ENCODE results near the gene MAPK12.
A peak's percentile ranks its signal among the peaks of the same experiment; 100 is the strongest.

Gene MAPK12

DNA sequence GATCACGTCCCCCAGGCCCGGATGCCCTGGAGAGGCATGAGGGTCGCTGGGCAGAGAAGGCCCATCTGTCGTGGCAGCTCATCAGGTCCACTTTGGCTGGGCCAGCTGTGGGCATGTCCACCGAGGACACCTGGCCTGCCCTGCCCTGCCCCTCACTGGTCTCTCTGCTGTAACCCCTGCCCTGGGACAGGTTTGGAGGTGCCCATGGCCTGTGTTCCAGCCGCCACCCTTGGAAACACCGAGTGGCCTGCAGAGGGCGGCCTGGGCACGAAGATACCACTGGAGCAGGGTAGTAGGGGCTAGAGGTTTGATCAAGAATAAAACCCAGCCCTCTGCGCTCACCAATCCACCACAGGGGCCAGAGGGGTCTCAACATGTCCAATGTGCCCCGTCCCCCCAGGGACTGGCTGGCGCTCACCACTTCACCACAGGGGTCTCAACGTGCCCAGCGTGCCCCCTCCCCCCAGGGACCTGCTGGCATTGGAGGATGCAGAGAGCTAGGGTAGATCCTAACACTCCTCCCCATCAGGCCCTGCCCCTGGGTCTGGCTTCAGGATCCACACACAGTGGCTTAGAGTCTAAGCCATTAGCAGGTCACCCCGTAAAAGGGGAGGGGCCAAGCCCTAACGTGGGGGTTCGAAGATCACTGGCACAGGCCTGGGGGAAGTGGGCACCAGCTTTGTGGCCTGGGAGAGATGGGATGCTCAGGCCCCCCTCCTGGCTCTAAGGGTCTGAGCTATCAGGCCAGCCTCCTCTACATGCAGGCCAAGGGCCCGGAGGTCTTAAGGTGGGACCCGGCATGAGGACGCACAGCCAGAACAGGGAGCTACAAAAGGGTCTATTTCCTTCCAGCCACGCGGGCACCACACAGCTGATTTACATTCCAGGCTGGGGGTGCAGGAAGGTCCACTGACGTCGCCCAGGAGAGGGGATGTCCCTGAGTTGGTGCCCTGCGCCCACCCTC is 9.1 kb downstream of the MAPK12 start:
- DNase-seq (ENCODE audit: low read depth in 3 of 3) = peak; percentile 49 to 58 (median 54)

DNA sequence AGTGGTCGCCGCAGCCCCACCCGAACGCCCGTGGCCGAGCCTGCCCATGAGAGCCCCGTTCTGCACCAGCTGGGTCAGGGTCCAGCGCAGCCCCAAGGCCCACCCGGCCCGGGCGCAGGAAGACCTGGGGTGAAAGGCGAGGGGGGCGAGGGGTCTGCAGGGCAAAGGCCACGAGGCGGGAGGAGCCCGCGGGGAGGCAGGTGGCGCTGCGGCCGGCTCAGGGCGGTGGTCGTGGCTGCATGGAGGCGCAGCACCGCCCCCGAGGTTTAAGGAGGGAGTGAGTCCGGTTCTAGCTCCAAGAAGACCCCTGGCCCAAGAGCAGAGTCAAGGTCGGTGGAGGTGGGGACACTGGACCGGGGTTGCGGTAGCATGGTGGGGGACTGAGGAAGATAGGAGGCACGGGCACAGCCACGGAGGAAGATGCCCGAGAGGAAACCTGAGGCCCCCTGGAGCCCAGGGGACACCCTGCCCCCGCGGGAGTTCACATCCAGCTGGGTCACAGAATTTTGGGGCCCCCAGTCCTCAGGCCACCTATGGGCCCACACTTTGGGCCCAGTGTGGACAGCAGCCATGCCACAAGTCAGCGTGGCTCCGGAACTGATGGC is 9.9 kb downstream of the MAPK12 start:
- no peak for DNase-seq (ENCODE audit: low read depth in 3 of 3)

DNA sequence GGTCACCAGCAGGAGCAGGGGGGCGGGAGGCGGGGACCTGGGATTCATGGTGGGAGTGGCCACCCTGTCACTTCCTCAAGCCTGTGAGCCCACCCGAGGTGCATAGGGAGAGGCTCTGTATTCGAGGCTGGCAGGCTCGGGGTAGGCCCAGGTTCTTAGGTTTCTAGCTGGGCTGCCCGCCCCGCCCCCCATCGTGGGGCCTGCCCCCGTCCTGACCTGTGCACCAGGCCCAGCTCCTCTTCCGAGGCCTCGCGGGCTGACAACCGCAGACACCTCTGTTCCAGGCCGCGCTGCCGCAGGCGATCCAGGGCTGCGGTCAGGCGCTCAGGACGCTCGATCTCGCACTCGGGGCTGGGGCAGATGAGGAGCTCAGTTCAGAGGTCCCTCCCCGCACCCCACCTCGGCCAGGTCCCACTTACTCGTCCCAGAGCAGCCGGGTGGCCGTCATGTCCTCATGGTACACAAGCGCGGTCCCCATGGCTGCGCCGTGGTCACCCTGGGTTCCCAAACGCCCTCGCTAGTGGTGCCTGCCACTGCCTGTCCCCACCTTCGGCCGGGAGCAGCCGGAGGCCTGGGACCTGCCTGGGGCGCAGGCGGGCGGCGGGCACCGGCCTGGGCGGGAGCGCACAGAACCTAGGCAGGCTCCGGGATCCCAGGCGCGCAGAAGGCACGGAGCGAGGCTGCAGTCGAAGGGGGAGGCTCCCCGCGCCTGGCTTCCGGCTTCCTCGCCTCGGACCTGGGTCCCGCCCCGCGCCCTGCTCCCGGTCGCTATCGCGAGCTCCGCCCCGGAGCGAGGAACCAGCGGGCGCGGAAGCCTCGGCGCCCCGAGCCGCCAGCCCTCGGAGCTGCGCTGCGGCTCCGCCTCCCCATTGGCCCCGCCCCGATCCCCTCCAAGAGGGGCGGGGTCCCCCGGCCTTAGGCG is 10.7 kb downstream of the MAPK12 start, which contains the start of gene HDAC10:
Gene HDAC10 (minus strand): TSS at position 711 of the 922 bp plus-strand sequence. CDS start 233 bp downstream, at position 478.
- DNase-seq (ENCODE audit: low read depth in 3 of 3) = peak; percentile 54 to 62 (median 55)

DNA sequence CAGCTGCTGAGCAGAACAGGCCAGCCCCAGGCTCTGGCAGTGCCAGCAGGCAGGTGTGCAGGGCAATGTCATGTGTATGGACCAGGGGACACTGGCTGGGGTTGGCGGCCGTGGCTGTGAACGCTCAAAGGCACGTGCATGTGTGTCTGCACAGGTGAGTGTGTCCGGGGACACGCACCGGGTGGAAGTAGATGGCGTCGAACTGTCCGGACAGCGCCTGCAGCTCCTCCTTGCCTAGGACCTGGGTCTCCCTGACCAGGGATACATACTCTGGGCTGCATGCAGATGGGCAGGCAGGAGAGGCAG is 11.3 kb downstream of the MAPK12 start:
- no peak for DNase-seq (ENCODE audit: low read depth in 3 of 3)

DNA sequence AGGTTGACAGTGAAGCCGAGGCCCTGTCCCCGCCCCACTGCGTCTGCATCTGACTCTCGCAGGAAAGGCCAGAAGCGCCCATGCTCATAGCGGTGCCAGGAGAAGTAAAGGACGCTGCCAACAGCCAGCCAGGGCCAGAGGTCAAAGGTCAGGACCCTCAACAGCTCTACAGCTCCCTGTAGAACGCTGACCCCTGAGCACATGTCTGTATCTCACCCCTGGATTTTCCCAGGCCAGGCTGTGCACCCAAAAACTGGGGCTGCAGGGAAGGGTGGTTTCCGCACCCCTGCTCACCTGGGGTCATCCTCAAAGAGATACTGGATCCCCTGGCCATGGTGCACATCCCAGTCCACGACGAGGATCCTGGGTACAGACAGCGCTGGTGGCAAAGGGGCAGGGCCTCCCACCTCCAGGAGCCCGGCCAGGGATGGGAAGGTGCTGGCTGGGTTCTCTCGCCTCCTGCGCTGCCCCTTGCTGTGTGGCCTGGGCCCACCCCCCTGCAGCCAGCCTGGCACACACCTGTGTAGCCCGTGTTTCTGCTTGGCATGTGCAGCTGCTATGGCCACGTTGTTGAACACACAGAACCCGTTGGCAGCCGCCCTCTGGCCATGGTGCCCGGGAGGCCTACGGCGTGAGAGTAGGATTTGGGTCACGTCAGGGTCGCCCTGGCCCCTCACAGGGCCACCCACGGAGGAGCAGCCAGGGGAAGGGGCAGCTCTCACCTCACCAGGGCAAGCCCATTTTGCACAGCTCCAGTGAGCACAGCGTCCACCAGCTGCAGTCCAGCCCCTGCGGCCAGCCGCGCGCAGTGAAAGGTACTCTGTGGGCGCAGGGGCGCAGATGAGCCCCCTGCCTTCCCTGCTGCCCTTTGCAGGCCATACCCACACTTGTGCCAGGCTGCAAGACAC is 11.9 kb downstream of the MAPK12 start:
- no peak for DNase-seq (ENCODE audit: low read depth in 3 of 3)

DNA sequence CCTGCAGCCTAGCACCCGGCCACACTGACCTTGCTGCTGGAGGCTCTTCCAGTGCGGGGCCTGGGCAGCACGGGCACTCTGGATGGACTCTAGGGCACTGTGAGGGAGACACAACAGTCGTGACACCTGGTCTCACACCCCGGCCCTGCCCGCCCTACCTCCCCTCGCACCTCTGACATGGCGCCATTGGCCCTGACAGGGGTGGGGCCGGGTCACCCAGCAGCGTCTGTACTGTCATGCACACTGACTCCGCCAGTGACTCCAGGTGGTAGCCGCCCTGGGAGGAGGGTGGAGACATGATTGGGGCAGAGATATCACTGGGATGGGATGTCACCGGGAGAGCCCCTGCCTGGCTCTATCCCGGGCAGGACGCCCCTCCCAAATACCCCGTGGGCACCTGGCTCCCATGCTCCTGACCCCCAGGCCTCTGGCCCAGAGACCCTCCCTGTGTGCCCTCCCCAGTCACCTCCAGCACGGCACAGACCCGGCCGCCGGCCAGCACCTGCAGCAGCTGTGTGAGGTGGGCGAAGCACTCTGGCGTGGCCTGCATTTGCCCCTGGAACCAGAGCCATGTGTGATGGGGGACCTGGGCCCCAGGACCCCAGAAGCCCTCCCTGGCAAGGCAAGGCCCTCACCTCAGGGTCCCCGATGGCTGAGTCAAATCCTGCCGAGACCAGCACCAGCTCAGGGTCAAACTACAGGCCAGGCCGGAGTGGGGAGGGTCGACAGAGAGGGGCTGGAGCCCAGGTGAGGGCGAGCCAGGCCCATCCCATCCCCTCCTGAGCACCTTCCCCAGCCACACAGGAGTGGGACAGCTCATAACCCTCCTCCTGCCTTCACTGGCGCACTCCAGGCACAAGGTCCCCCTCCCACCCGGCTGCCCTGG is 13.0 kb downstream of the MAPK12 start:
- DNase-seq (ENCODE audit: low read depth in 3 of 3) = no peak

DNA sequence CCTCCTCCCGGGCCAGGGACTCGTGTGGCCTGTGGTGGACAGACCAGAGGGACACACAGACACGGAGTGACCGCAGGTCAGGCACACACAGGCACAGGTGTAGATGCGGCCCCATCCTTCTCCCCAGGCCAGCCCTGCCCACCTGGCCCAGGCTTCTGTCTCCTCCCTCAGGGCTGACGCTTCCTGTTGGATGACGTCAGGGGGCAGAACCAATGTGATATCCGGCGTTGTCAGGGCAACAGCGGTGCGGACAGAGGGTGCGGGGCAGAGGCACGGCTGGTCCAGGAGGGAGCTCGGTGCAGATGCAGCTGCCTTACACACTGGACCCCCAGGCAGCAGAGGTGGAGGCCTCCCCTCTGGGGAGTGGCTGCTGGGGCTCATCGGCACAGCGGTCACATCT is 13.7 kb downstream of the MAPK12 start:
- DNase-seq (ENCODE audit: low read depth in 3 of 3) = peak in 1 of 3 experiments; percentile 27

DNA sequence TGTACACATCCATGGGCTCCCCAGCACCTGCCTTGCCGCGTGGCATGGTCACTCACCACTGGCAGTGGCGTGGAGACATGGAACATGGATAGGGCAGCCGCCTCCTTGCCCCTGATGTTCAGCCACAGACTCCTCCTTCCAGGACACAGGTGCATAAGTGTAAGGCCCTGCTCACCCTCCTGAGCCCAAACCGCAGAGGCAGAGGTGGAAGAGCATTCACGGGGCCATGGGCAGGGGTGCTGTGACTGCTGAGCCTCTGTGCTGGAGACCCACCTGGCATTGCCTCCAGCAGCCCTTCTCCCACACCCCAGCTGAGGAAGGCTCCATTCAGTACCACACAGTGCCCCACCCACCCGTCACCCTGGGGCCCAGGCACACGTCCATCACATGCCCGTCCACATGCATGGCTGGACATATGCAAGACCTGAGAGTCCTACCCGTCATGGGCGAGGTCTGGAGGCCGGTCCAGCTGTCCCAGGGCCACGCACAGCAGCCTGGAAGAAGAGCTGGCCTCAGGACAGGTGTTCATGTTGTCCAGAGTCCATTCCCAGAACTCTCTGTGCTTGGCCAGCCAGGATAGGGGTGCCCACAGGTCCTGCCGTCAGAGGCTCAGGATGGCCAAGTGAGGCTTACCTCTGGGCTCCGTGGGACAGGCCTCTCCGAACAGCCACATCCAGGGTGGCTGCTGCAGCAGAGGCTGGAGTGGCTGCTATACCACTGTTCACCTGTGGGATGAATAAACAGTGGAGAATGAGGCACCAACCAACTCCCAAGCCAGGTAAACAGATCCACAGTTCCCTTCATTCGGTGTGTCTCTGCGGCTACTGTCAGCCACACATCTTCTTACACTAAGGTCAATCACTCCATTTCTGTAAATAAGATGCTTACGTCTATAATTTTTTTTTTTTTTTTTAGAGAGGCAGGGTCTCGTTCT is 15.0 kb downstream of the MAPK12 start:
- DNase-seq (ENCODE audit: low read depth in 3 of 3) = no peak

DNA sequence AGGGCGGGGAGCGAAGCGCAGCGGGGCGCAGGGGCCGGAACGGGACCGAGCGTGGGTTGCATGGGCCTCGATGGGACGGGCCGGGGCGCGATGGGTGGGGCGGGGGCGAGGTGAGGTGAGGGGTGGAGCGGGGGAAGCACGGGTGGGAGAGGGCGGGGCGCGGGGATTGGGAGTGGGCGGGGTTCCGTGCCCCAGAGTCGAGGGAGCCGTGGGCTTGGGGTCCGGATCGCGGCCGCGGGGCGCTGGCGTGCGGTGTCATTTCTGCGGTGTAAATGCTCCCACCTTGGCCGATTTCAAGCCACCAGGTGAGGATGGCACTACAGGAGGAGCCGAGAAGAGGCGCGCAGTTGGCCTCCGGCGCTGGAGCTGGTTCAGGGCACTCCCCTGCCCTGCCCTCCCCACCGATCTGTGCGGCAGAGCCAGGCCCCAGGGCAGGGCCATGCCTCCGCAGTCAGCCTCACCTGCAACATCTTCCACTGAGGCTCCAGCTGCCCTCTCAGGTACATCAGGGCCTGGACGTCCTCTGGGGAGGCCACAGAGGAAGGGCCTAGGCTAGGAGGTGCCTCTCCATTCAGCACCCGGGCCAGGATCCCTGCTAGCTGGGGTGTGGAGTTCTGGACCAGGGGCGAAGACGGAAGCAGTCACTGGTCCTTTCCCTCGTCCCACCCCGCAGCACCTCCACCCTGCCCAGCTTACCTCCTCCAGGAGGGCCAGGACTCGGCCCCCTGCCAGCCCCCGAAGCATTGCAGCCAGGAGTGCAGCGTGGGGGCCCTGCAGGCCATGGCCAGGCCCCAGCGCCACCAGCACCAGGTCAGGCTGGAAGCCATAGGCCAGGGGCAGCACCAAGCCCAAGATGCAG is 16.0 kb downstream of the MAPK12 start:
- DNase-seq (ENCODE audit: low read depth in 3 of 3) = peak in 1 of 3 experiments; percentile 70

DNA sequence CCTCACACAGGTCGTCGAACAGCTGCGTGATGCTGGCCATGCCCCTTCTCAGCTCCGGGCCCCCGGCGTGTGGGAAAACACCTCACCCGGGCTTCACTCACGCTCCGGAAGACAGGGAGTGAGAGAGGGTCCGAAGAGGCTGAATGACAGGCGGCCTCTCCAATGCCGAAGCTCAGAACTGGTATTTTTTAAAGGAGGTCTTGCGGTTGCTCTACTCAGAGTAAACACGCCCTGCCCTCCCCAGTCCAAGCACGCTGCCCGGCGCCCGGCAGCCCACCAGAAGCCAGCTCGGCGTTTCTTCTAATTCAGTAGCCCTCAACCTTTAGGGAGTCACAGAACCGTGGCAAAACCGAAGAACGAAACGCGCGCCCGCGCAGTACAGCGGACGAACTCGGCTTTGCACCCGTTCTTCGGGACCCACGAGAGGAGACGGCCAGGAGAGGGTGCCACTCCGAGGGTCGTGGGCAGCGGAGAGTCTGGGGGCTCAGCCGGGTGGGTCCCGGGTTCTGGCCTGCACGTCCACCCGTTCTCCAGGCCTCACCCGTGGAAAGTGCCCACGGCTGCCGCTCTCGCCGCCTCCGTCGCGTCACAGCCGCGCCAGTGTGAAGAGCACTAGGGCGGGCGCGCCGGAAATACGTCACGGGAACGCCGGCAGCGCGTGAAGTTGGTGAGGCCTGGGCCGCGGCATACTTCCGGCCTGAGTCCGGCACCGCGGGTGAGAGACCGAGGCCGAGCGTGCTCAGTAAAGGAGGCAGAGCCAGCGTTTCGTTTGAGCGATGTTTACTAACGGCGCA is 16.9 kb downstream of the MAPK12 start, which contains the start of gene TUBGCP6:
Gene TUBGCP6 (minus strand): TSS at position 604 of the 794 bp plus-strand sequence. CDS start 564 bp downstream, at position 40.
- peak; percentile 83 to 91 (median 90) for DNase-seq (ENCODE audit: low read depth in 3 of 3)

DNA sequence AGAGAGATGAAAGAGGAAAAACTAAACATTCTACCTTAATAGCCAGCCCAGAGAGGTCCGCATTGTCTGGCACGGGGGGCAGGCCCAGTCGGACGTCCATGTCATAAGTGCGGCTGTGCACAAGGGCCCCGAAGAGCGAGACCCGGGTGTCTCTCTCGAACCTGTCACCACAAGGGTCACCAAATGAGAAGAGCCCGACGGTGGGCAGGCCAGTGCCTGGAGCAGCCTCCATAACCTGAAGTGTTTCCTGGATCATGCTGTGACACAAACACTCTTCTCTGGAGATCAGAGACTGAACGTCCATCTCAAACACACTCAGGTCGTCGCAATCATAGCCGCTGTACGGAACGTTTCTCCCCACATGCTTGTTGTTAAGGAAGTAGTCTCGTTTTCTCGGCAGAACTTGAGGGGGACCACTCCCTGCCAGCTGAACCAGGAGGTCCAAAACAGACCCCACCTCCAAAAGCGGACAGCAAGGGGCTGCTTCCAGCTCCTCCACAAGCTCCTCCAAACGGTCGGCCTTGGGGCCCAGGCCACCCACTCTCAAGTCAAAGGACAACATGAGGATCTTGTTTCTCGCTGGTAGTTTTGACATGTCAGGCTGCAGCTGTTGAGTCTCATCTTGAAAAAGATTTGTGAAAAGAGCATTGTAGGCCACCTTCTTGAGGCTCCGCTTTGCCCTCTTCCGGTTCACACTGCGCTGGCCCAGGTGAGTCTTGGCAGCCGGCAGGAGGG is 17.6 kb downstream of the MAPK12 start:
- no peak for DNase-seq (ENCODE audit: low read depth in 3 of 3)

DNA sequence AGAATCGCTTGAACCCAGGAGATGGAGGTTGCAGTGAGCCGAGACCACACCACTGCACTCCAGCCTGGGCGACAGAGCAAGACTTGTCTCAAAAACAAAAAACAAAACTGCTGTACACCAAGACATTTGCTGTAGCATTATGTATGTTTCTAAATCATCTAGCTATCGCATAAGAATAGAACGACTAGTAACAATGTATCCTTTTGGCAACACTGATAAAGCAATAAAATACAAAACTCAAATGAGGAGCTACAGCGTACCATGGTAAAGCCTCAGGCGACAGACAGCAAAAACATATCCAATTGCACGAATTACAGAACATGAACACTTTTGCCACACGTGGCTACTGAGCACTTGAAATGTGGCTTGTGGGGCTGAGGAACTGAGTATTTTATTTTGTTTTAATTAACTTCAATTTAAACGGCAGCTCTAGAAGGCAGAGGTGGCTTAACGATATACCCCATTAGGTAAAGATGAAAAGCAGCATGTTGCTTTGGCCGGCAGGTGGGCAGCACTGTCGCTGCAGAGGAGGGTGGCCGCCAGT is 19.0 kb downstream of the MAPK12 start:
- DNase-seq (ENCODE audit: low read depth in 3 of 3) = no peak

DNA sequence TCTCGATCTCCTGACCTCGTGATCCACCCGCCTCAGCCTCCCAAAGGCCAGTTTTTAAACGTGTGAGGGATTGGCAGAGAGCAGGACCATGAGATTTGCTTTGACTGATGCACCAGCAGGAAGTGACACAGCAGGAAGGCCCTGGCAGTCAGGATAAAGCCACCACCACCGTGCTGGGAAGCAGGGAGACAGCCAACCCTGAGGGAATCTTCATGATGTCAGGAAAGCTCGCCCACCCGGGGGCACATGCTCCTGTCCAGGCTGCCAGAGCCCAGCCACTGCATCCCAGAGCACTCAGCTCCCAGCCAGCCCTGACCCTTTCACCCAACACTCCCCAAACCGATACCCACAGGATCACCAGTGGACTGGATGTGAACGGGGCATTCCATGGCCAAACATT is 22.7 kb downstream of the MAPK12 start:
- DNase-seq (ENCODE audit: low read depth in 3 of 3) = no peak

DNA sequence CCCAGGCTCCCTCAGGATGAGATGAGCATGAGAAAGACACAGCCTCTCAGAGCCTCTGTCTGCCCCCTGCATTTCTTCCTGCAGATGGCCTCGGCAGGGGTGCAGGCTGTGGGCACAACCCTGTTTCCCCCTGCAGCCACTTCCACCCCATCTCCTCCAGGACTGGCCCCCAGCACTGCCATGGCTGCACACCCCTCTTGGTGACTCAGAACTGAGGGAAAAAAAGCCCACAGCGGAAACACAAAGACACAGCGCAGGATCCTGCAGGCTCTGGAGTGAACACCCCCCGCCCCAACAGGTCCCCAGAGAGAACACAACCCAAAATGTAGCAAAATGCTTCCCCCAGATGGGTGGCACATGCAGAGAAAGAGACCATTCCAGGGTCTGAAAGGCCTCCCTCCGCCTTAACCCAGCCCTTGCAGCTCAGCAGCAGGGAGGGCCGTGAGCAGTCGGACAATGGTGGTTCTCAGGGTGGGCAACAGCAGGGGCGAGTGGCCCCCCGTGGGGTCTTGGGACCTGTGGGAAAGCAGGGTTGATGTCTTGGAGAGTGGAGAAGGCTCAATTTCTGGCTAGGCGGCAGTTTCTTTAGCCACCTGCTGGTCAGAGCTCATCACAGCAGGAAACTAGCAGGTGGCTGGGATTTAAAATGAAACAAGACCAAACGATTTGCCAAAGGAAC is 24.6 kb downstream of the MAPK12 start:
- DNase-seq (ENCODE audit: low read depth in 3 of 3) = no peak

DNA sequence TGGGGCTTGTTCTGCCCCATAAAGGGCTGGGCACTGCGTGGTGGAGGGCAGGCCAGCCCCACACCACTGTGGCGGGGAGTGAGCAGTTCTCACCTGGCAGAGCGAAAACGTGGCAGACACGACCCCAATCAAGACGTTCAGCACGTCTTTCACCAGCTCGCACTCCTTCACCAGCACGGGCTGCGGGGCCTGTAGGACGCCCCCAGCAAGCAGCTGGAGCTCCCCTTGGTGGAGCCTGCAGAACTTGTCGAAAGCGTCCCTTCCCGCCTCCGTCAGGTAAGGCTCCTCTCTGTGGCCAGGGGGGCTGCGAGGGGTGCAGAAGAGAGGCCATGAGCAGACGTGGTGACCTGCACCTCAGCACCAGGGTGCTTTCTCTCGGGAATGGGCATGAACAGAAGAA is 28.3 kb downstream of the MAPK12 start:
- no peak for DNase-seq (ENCODE audit: low read depth in 3 of 3)

Measured in stimulated activated CD4-positive, alpha-beta T cell treated with anti-CD3 and anti-CD28 coated beads, TNF-alpha, amount 100 ng/mL, for 4 hours (primary cell).